ENCODE data around the gene PGM2. TPM values are rescaled to one million over a fixed set of nuclear protein-coding genes. Genes with fewer than 3 reads are reported as not detected.
"Not testable (repeated sequence)": the region's sequence is repeated elsewhere in the genome, so short reads cannot be mapped to it uniquely, and the experiment has no call there.

The PGM2 gene
- 10 to 100 TPM; 52.7 to 83.9 (median 74.7) TPM for total RNA-seq

DNA sequence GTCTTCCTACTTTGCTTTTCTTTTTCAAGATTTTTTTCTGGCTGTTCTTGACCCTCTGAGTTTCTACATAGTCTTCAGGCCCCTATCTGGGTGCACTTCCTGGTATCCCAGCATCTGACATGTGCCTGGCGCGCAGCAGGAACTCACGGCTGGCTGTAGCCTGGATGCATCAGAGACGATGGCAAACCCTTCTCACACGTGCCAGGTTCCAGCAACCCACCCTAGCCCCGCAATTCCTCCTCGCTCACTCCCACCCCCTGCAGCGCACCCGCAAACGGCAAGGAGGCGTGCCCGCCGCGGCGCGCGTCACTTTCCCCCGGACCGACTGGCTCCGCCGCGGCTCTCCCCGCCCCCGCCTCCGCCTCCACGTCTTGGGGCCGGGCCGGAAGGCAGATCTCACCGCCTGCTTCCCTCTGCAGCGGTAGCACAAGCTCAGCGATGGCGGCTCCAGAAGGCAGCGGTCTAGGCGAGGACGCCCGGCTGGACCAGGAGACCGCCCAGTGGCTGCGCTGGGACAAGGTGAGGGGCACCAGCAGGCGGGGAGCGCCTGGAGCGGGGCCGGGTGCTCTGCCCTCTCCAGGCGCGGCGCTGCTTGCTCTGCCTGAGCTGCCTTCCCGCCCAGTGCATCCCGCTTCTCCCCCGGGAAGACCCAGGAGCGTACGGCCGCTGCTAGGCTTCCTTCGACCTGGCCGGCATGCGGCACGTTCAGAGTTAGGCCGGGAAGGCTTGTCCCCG, at the start of gene PGM2:
PGM2 (plus strand) TSS at position 392 of the 735 bp plus-strand sequence; CDS start at position 439, 47 bp downstream.
- intact Hi-C loops (cut with DNase I; ENCODE audit: low total_unique reads), result no loop called here
- WGBS, 2 donors, result 1% methylated on average over 33 to 41 of the region's 57 CpGs
- peak within 1 kb of the TSS; percentile 71 for H3K4me3 ChIP-seq (ENCODE audit: low read depth, poor library complexity, severe bottlenecking)
- DNase-seq (ENCODE audit: low spot score in 2 of 2), result peak; percentile 84 to 97
- TF ChIP-seq POLR2A (IDR thresholded peaks at IDR 0.05), result no peak
- TF ChIP-seq, protein P1, sequence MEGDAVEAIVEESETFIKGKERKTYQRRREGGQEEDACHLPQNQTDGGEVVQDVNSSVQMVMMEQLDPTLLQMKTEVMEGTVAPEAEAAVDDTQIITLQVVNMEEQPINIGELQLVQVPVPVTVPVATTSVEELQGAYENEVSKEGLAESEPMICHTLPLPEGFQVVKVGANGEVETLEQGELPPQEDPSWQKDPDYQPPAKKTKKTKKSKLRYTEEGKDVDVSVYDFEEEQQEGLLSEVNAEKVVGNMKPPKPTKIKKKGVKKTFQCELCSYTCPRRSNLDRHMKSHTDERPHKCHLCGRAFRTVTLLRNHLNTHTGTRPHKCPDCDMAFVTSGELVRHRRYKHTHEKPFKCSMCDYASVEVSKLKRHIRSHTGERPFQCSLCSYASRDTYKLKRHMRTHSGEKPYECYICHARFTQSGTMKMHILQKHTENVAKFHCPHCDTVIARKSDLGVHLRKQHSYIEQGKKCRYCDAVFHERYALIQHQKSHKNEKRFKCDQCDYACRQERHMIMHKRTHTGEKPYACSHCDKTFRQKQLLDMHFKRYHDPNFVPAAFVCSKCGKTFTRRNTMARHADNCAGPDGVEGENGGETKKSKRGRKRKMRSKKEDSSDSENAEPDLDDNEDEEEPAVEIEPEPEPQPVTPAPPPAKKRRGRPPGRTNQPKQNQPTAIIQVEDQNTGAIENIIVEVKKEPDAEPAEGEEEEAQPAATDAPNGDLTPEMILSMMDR (IDR thresholded peaks at IDR 0.05), result no peak

DNA sequence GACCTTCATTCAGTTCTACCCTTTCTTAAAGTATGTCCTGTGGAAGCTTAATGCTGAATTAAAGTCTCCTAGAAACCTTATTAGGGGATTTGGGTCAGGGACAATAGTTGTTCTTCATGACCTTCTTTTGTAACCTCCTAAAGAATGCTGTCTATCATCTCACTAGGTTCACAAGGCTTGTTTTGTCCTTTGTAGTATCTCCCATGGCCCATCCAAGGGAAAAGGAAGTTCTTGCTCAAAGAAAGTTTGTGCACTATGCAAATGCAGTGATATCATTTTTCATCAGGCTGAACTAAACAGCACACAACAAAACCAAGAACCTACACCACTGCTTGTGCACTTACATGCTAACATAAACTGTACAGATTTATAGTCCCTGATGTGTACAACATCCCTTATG, 46.6 kb upstream of the PGM2 start:
- no peak for DNase-seq (ENCODE audit: low spot score in 2 of 2)
- TF ChIP-seq, protein P1 (IDR thresholded peaks at IDR 0.05), result no peak
- no peak for TF ChIP-seq POLR2A (IDR thresholded peaks at IDR 0.05)
- intact Hi-C loops (cut with DNase I; ENCODE audit: low total_unique reads), result no loop called here

DNA sequence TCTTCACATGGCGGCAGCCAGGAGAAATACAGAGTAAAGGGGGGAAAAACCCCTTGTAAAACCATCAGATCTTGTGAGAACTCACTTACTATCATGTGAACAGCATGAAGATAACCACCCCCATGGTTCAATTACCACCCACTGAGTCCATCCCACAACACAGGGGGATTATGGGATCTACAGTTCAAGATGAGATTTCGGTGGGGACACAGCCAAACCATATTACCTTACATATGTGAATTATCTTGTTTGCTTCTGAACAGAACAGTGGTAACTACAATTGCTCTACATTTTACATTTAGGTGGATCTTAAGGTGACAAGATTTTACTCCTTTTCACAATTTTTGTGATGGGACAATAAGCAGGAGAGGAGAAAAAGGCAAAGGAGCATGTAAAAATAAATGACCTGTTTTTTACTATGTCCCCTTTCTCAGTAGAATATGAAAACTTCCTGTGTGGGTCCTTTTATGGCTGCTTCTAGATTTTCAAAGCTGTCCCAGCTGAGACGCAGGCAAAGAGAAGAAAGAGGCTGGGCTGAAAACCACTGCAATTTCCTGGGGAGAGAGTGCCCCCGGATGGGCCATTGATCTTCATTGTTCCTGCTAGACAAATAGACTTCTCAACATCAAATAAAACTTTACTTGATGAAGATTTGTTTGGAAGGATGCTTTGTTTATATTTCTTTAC, 45.9 kb upstream of the PGM2 start:
- no peak overlapping the region for H3K4me3 ChIP-seq (ENCODE audit: low read depth, poor library complexity, severe bottlenecking)
- 44 to 45% methylated on average over 4 of the region's 4 CpGs for WGBS, 2 donors
- intact Hi-C loops (cut with DNase I; ENCODE audit: low total_unique reads), result no loop called here
- TF ChIP-seq, protein P1 (IDR thresholded peaks at IDR 0.05), result no peak
- no peak for TF ChIP-seq POLR2A (IDR thresholded peaks at IDR 0.05)
- no peak for DNase-seq (ENCODE audit: low spot score in 2 of 2)

More for the DNA sequence above, 46.6 kb upstream of the PGM2 start:
- no peak overlapping the region for H3K4me3 ChIP-seq (ENCODE audit: low read depth, poor library complexity, severe bottlenecking)

DNA sequence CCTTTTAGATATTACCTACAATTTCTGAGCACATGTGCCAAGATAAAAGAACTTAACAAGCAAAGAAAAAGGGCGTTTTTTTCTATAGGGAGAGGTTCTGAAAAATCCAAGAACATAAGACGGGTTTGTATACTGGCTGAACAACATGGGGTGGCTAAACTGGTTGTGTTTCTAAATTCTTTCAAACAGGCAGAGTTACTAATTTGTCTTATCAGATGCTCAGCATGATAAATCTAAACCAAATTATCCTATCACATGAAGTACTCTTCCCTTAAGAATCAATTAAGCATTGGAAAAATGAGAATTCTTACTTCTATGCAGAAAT, 45.4 kb upstream of the PGM2 start:
- TF ChIP-seq, protein P1 (IDR thresholded peaks at IDR 0.05), result no peak
- no peak for TF ChIP-seq POLR2A (IDR thresholded peaks at IDR 0.05)
- intact Hi-C loops (cut with DNase I; ENCODE audit: low total_unique reads), result no loop called here

DNA sequence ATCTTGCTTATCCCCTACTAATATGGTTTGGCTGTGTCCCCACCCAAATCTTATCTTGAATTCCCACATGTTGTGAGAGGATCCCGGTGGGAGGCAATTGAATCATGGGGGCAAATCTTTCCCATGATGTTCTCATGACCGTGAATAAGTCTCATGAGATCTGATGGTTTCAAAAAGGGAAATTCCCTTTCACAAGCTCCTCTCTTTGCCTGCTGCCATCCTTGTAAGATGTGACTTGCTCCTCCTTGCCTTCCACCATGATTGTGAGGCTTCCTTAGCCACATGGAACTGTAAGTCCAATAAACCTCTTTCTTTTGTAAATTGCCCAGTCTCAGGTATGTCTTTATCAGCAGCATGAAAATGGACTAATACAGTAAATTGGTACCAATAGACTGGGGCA, 40.2 kb upstream of the PGM2 start:
- DNase-seq (ENCODE audit: low spot score in 2 of 2); intact Hi-C loops (cut with DNase I; ENCODE audit: low total_unique reads); H3K4me3 ChIP-seq (ENCODE audit: low read depth, poor library complexity, severe bottlenecking): not testable (repeated sequence)
- 86 to 93% methylated on average over 2 of the region's 2 CpGs for WGBS, 2 donors

More for the DNA sequence above, 45.4 kb upstream of the PGM2 start:
- H3K4me3 ChIP-seq (ENCODE audit: low read depth, poor library complexity, severe bottlenecking), result no peak overlapping the region
- no peak for DNase-seq (ENCODE audit: low spot score in 2 of 2)
- 45 to 52% methylated on average over 2 of the region's 2 CpGs for WGBS, 2 donors

DNA sequence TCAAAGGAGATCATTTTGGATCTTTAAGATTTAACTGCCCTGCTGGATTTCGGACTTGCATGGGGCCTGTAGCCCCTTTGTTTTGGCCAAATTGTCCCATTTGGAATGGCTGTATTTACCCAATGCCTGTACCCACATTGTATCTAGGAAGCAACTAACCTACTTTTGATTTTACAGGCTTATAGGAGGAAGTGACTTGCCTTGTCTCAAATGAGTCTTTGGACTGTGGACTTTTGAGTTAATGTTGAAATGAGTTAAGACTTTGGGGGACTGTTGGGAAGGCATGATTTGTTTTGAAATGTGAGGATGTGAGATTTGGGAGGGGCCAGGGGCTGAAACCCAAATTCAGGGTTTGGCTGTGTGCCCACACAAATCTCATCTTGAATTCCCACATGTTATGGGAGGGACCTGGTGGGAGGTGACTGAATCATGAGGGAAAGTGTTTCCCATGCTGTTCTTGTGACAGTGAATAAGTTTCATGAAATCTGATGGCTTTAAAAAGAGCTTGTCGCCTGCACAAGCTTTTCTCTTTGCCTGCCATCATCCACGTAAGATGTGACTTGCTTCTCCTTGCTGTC, 38.5 kb upstream of the PGM2 start:
- DNase-seq (ENCODE audit: low spot score in 2 of 2); intact Hi-C loops (cut with DNase I; ENCODE audit: low total_unique reads): not testable (repeated sequence)
- 78 to 82% methylated on average over 3 of the region's 3 CpGs for WGBS, 2 donors

More for the DNA sequence above, 38.5 kb upstream of the PGM2 start:
- not testable (repeated sequence) for H3K4me3 ChIP-seq (ENCODE audit: low read depth, poor library complexity, severe bottlenecking)
